Adrenal gland (tissue), 5 donors: ENCODE data around the gene ZNF346.

Experiments
- POLR2A ChIP-seq, 2 donors: fragments of 450-650 bp; IDR thresholded peaks; one replicate each; pipeline ENCODE4 v1.6.1; 2017; ENCODE audit warnings: antibody characterized with exemption in 2 of 2, mild to moderate bottlenecking in 2 of 2, moderate library complexity in 1 of 2
- TF ChIP-seq, protein P1 (sequence below), 6 experiments: fragments of 450-650 bp in 4 of 6; fragments of 200-600 bp in 2 of 6; sonication (generic) in 1 of 6; IDR thresholded peaks; 1 replicate in 5 of 6; 2 replicates in 1 of 6; pipeline versions ENCODE4 v1.5.1 to v1.8.0; 2016 to 2021; ENCODE audit warnings: antibody characterized with exemption in 6 of 6, mild to moderate bottlenecking in 2 of 6, moderate library complexity in 1 of 6
- donor health status: DM: no; HTN: no; CAD: no.

DNA sequence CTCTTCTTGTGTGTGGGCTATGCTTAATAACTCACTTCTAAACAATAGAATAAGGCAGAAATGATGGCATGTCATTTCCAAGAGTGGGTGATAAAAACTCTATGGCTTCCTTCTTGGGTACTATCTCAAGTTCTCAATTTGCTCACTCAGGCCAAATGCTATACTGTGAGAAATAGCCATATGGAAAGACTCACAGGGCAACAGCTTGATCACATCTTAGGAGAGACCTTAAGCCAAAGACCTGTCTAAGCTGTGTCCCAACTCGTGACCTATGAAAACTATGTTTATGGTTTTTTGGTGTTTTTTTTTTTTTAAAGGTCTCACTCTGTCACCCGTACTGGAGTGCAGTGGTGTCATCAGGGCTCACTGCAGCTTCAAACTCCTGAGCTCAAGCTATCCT lies 13.8 kb upstream of the ZNF346 start:
- TF ChIP-seq, protein P1, sequence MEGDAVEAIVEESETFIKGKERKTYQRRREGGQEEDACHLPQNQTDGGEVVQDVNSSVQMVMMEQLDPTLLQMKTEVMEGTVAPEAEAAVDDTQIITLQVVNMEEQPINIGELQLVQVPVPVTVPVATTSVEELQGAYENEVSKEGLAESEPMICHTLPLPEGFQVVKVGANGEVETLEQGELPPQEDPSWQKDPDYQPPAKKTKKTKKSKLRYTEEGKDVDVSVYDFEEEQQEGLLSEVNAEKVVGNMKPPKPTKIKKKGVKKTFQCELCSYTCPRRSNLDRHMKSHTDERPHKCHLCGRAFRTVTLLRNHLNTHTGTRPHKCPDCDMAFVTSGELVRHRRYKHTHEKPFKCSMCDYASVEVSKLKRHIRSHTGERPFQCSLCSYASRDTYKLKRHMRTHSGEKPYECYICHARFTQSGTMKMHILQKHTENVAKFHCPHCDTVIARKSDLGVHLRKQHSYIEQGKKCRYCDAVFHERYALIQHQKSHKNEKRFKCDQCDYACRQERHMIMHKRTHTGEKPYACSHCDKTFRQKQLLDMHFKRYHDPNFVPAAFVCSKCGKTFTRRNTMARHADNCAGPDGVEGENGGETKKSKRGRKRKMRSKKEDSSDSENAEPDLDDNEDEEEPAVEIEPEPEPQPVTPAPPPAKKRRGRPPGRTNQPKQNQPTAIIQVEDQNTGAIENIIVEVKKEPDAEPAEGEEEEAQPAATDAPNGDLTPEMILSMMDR (IDR thresholded peaks at IDR 0.05): no peak
- no peak for TF ChIP-seq POLR2A (IDR thresholded peaks at IDR 0.05)
